Calu3 (cell line): Measurements from ENCODE around the gene MROH9. TPM values are rescaled to one million over a fixed set of nuclear protein-coding genes. Genes with fewer than 3 reads are reported as not detected.

ENCODE experiments used
- BruUV-seq: library from RNA; stranded (reverse); fragments of 400-500 nt; replicated peaks from 2 replicates; lab custom pipeline; 2021; lab: Mats Ljungman, UMichigan
- CTCF ChIA-PET: fragments of 300-600 bp; sonication (Branson Sonifier 250); formaldehyde crosslinking; loops from one replicate; lab custom pipeline; 2022; ENCODE audit warnings: antibody characterized with exemption; lab: Charles Lee
- DNase-seq: peaks from one replicate; pipeline ENCODE4 v3.0.0; 2022
- H3K27ac Mint-ChIP-seq: one replicate; pipeline ENCODE4 v1.8.0; 2022; ENCODE audit warnings: mixed read lengths; ENCODE audit not compliant: unreplicated experiment
- H3K27me3 Mint-ChIP-seq: one replicate; pipeline ENCODE4 v1.8.0; 2022; ENCODE audit warnings: mixed read lengths; ENCODE audit not compliant: unreplicated experiment
- H3K36me3 Mint-ChIP-seq: one replicate; pipeline ENCODE4 v1.8.0; 2022; ENCODE audit warnings: mild to moderate bottlenecking, moderate library complexity, mixed read lengths; ENCODE audit not compliant: insufficient read depth, unreplicated experiment
- H3K4me1 Mint-ChIP-seq: one replicate; pipeline ENCODE4 v1.8.0; 2022; ENCODE audit warnings: mild to moderate bottlenecking, low read depth, mixed read lengths; ENCODE audit not compliant: unreplicated experiment
- H3K4me3 Mint-ChIP-seq: one replicate; pipeline ENCODE4 v1.8.0; 2022; ENCODE audit warnings: mild to moderate bottlenecking, low read depth, moderate library complexity, mixed read lengths; ENCODE audit not compliant: unreplicated experiment
- H3K9me3 Mint-ChIP-seq: one replicate; pipeline ENCODE4 v1.8.0; 2022; ENCODE audit warnings: low read depth, mixed read lengths; ENCODE audit not compliant: unreplicated experiment
- CTCF ChIP-seq: fragments of 200-600 bp; IDR thresholded peaks from one replicate; pipeline ENCODE4 v1.8.0; 2022; ENCODE audit warnings: antibody characterized with exemption; ENCODE audit not compliant: unreplicated experiment
- intact Hi-C: fragments of 100-400 bp; cut with micrococcal nuclease; formaldehyde crosslinking; loops from one replicate; pipeline ENCODE4 v1.10.0; 2022; ENCODE audit not compliant: unreplicated experiment
- total RNA-seq: library from RNA; stranded (reverse); gene quantifications from 2 replicates; pipeline ENCODE4 v1.2.3, GENCODE V29; 2022

The MROH9 gene
- total RNA-seq, 1 experiment from 2014 or later: not detected

DNA sequence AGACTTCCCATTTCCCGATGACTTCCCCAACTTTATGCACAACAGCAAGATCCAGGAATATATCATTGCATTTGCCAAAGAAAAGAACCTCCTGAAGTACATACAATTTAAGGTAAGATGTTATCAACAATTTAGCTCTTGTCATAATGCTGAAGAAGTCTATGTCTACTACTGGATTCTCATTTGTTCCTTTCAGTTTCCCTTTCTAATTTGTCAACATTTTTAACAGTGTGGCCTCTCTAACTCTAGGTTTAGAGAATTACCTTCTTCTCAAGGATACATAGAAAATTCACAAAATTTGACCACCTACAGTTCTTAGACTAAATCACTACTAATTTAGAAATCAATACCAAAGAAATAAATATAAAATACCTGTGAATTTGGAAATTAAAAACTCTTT is 168.5 kb downstream of the MROH9 start:
- Mint-ChIP-seq H3K4me1 (no peaks in the 10 kb centered on the region), H3K27me3 (no peaks in the 10 kb centered on the region), H3K9me3 (no peaks in the 10 kb centered on the region), H3K27ac (no peak overlapping the region), H3K36me3 (no peaks in the 10 kb centered on the region), H3K4me3 (no peak overlapping the region)
- BruUV-seq: no TSS peak
- no peak for TF ChIP-seq CTCF
- CTCF ChIA-PET: no interaction called here
- no peak for DNase-seq
- intact Hi-C loops: loop anchor here (2.0 kb wide), 1 partner anchor 49 kb away; no protein-coding TSS in a partner anchor

DNA sequence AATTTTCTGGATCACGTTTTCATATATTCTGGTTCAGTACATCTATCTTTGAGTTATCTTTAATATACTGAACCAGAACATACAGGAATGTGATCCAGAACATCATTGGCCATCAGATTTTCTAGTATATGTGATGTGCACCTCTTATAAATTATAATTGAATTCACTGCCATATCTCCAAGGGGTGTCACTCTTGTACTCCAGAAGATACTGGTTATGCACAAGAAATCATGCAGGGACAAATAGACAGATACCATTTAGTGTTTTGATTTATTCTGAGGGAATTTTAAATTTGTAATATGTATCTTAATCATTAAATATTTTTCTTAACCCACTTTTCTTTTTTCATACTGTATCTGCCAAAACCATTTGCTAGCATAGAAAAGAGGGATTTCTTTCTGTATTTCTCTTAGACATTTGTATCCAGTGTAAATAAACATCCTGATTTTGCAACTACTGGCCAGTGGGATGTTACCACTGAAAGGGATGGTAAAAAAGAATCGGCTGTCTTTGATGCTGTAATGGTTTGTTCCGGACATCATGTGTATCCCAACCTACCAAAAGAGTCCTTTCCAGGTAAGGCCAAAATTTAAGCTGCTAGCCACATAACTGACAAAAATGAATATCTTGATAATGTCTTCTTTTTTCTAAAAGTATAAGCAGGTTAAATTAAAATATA is 172.1 kb downstream of the MROH9 start:
- H3K27ac Mint-ChIP-seq: no peak overlapping the region
- no peaks in the 10 kb centered on the region for H3K36me3 Mint-ChIP-seq
- H3K9me3 Mint-ChIP-seq: peaks cover 4% of the 10 kb centered on the region
- no peak for DNase-seq
- CTCF ChIA-PET: no interaction called here
- peaks cover 14% of the 10 kb centered on the region for H3K27me3 Mint-ChIP-seq
- no TSS peak for BruUV-seq
- TF ChIP-seq CTCF: no peak
- intact Hi-C loops: no loop called here
- no peaks in the 10 kb centered on the region for H3K4me1 Mint-ChIP-seq
- no peak overlapping the region for H3K4me3 Mint-ChIP-seq

- H3K4me3 Mint-ChIP-seq: no peak overlapping the region
- no peaks in the 10 kb centered on the region for H3K4me1 Mint-ChIP-seq
- DNase-seq: no peak
- CTCF ChIA-PET: no interaction called here
- peaks cover 20% of the 10 kb centered on the region for H3K27me3 Mint-ChIP-seq
- no peaks in the 10 kb centered on the region for H3K36me3 Mint-ChIP-seq
- peaks cover 4% of the 10 kb centered on the region for H3K9me3 Mint-ChIP-seq
- no peak for TF ChIP-seq CTCF
- no TSS peak for BruUV-seq
- intact Hi-C loops: no loop called here
- H3K27ac Mint-ChIP-seq: no peak overlapping the region
Observed at GRCh38 chr1:171107969-171108368, 172.6 kb downstream of the MROH9 start.

DNA sequence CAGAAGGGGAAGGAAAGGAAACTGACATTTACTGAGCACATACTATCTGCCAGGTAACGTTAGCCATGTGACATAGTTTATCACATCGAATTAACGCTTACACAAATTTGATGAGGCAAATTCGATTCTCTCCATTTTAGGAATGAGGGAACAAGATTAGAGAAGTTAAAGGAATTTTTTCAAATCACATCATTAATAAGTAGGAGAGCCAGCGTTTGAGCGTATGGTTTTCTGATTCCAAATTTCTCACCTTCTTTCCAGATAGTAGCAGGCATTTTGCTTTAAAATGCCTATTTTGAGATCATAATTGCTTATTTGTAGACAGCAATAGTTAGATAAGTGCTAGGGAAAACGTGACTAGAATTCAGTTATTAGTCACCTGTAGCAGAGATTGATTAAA is 174.6 kb downstream of the MROH9 start:
- Mint-ChIP-seq H3K4me1 (no peaks in the 10 kb centered on the region), H3K27me3 (peaks cover 29% of the 10 kb centered on the region), H3K4me3 (no peak overlapping the region), H3K27ac (no peak overlapping the region), H3K9me3 (peaks cover 4% of the 10 kb centered on the region), H3K36me3 (no peaks in the 10 kb centered on the region)
- CTCF ChIA-PET: no interaction called here
- no peak for TF ChIP-seq CTCF
- no peak for DNase-seq
- BruUV-seq: no TSS peak
- intact Hi-C loops: no loop called here
